ENCODE measurements around the gene NFE2L1.

DNA sequence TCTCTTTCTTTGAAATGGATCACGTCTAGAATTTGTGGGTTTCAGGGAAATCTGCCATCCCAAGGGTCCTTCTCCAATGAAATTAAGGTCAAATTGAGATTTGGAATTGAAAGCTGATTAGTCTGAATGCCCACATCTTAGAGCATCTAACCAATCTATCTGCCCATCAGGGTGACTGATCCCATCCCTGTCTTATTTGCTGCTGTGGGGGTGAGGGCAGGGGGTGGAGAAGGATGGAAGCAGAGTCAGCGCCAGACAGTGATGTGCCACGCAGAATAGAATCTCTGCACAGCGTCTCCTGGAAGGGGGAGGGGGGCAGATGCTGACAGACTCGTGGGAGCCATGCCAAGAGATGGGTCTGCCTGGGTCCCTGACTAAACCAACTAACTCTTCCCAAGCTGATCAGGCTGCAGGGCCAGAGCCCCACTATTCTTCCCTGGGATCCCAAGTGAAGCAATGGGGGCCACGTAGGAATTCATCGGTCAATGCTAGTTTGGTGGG, 45.2 kb upstream of the NFE2L1 start:
- TF ChIP-seq EZH2phosphoT487 (IDR thresholded peaks at IDR 0.05; ENCODE audit: insufficient read depth, low read depth) (no peak), EZH2 (IDR thresholded peaks at IDR 0.05; ENCODE audit: insufficient read depth, poor library complexity, severe bottlenecking) (no peak)
